Spinal cord (tissue), 10 donors: ENCODE measurements around the gene ABCB6. TPM values are rescaled to one million over a fixed set of nuclear protein-coding genes. Genes with fewer than 3 reads are reported as not detected.

Experiments
- DNase-seq, 6 donors: peaks; one replicate each; pipeline versions ENCODE4 v3.0.0 to v3.0.0-alpha.2; 2013 to 2015; ENCODE audit warnings: low spot score in 6 of 6, low read depth in 4 of 6
- H3K27ac ChIP-seq: one replicate; pipeline ENCODE4 v1.5.1; 2013; ENCODE audit warnings: low read depth, low read length, control low read depth
- H3K27me3 ChIP-seq: one replicate; pipeline ENCODE4 v1.6.1; 2013; ENCODE audit warnings: low read length; ENCODE audit not compliant: control insufficient read depth, insufficient read depth
- H3K36me3 ChIP-seq: one replicate; pipeline ENCODE4 v1.6.1; 2013; ENCODE audit warnings: low read length; ENCODE audit not compliant: control insufficient read depth, insufficient read depth
- H3K4me1 ChIP-seq: one replicate; pipeline ENCODE4 v1.6.1; 2013; ENCODE audit warnings: low read length; ENCODE audit not compliant: control insufficient read depth, insufficient read depth
- H3K4me3 ChIP-seq: one replicate; pipeline ENCODE4 v1.5.1; 2013; ENCODE audit warnings: low read depth, low read length, control low read depth
- H3K9me3 ChIP-seq: one replicate; pipeline ENCODE4 v1.6.1; 2013; ENCODE audit warnings: low read length; ENCODE audit not compliant: control insufficient read depth, insufficient read depth
- WGBS: methylation state at CpG from one replicate; pipeline ENCODE4 v1.1.5; 2013; ENCODE audit warnings: missing lambda C conversion rate; ENCODE audit not compliant: insufficient coverage; 5-methylcytosine and 5-hydroxymethylcytosine counted together
- polyA plus RNA-seq, 2 donors: library from polyadenylated mRNA; unstranded; fragments of 120-200 nt; gene quantifications; one replicate each; pipeline ENCODE4 v1.2.1, GENCODE V29; 2013; ENCODE audit not compliant: insufficient read length in 2 of 2
- total RNA-seq, 2 donors: library from RNA; depleted of rRNA in 1 of 2; stranded (reverse); fragments of 120-200 nt in 1 of 2; fragments of >200 nt in 1 of 2; gene quantifications; one replicate each; pipeline versions ENCODE4 v1.2.3 to v1.2.4, GENCODE V29; 2013 to 2014
- donor health status: healthy.

ABCB6 gene
- total and polyA plus RNA-seq, 4 donors, result 39.7 to 78.8 (median 53.9) TPM

GRCh38 chr2:219199470-219200211 is 19.1 kb downstream of the ABCB6 start:
- H3K4me1 ChIP-seq, result peaks cover 3% of the 10 kb centered on the region
- DNase-seq, result no peak
- H3K27ac ChIP-seq, result no peak overlapping the region
- H3K9me3 ChIP-seq, result no peaks in the 10 kb centered on the region
- no peaks in the 10 kb centered on the region for H3K27me3 ChIP-seq
- WGBS, result 85% methylated on average over 5 of the region's 12 CpGs
- no peaks in the 10 kb centered on the region for H3K36me3 ChIP-seq
- H3K4me3 ChIP-seq, result no peak overlapping the region

GRCh38 chr2:219198974-219199373 is 19.8 kb downstream of the ABCB6 start:
- DNase-seq, result no peak
- WGBS, result 82% methylated on average over 3 of the region's 5 CpGs

GRCh38 chr2:219197388-219197787 is 21.4 kb downstream of the ABCB6 start:
- Histone ChIP-seq H3K27me3 (no peaks in the 10 kb centered on the region), H3K9me3 (no peaks in the 10 kb centered on the region), H3K36me3 (no peaks in the 10 kb centered on the region), H3K4me1 (peaks cover 3% of the 10 kb centered on the region), H3K27ac (no peak overlapping the region), H3K4me3 (no peak overlapping the region)
- WGBS, result no CpG with 5 or more reads among the region's 1 CpG
- DNase-seq, result no peak

More at GRCh38 chr2:219198974-219199373, 19.8 kb downstream of the ABCB6 start:
- Histone ChIP-seq H3K36me3 (no peaks in the 10 kb centered on the region), H3K27me3 (no peaks in the 10 kb centered on the region), H3K4me1 (peaks cover 3% of the 10 kb centered on the region), H3K4me3 (no peak overlapping the region), H3K27ac (no peak overlapping the region), H3K9me3 (no peaks in the 10 kb centered on the region)

DNA sequence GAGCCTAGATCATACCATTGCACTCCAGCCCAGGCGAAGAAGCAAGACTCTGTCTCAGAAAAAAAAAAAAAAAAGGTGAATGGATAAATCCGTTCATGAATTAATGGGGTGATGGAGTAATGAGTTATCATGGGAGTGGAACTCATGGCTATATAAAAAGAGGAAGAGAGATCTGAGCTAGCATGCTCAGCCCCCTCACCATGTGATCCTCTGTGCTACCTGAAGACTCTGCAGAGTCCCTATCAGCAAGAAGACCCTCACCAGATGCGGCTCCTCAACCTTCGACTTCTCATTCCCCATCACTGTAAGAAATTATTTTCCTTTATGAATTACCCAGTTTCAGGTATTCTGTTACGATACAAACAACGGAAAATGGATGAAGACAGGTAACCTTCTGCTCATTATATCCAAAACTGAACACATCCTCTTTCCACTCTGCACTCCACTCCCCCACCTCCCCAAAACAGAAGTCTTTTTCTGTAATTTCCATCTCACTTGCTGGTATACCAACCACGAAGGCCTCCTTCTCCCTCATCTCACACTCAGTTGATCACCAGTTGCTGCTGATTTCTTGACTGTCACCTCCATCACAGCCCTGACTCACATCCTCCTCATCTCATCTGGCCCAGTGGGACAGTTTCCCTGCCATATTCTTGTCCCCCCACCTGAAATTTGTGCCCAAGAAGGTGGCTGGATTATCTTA is 31.9 kb downstream of the ABCB6 start:
- no peak for DNase-seq
- Histone ChIP-seq H3K27ac (no peak overlapping the region), H3K36me3 (peaks cover 24% of the 10 kb centered on the region), H3K9me3 (no peaks in the 10 kb centered on the region), H3K4me3 (no peak overlapping the region), H3K4me1 (peaks cover 7% of the 10 kb centered on the region), H3K27me3 (no peaks in the 10 kb centered on the region)
- WGBS, result 89% methylated on average over 5 of the region's 7 CpGs

- H3K9me3 ChIP-seq, result no peaks in the 10 kb centered on the region
- H3K4me1 ChIP-seq, result peaks cover 16% of the 10 kb centered on the region
- H3K36me3 ChIP-seq, result peaks cover 50% of the 10 kb centered on the region
- H3K4me3 ChIP-seq, result no peak overlapping the region
- WGBS, result 92% methylated on average over 2 of the region's 2 CpGs
- DNase-seq, result no peak
- no peak overlapping the region for H3K27ac ChIP-seq
- no peaks in the 10 kb centered on the region for H3K27me3 ChIP-seq
These were observed 34.6 kb downstream of the ABCB6 start for GRCh38 chr2:219184121-219184520.

DNA sequence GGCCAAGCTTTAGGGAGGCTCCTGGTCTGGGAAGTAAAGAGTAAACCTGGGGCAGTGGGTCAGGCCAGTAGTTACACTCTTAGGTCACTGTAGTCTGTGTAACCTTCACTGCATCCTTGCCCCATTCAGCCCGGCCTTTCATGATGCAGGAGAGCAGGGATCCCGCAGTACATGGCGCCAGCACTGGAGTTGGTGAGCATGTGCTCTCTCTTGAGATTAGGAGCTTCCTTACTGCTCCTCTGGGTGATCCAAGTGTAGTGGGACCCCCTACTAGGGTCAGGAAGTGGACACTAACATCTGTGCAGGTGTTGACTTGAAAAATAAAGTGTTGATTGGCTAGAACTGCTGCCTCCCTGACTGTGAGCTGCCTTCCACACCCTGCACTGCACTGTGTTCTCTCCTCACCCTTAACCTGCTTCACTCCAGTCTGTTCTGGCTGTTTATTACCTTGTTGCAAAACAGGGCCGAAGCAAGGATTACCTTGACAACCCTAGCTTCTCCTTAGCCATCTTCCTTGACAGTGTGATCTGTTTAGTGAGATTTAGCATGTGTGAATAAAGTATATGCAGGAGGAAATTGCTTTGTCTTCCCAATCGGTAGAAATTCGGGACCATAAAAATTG is 35.5 kb downstream of the ABCB6 start:
- 100% methylated on average over 4 of the region's 6 CpGs for WGBS
- no peaks in the 10 kb centered on the region for H3K9me3 ChIP-seq
- H3K27ac ChIP-seq, result no peak overlapping the region
- peaks cover 22% of the 10 kb centered on the region for H3K4me1 ChIP-seq
- H3K36me3 ChIP-seq, result peaks cover 50% of the 10 kb centered on the region
- no peak overlapping the region for H3K4me3 ChIP-seq
- DNase-seq, result no peak
- no peaks in the 10 kb centered on the region for H3K27me3 ChIP-seq

DNA sequence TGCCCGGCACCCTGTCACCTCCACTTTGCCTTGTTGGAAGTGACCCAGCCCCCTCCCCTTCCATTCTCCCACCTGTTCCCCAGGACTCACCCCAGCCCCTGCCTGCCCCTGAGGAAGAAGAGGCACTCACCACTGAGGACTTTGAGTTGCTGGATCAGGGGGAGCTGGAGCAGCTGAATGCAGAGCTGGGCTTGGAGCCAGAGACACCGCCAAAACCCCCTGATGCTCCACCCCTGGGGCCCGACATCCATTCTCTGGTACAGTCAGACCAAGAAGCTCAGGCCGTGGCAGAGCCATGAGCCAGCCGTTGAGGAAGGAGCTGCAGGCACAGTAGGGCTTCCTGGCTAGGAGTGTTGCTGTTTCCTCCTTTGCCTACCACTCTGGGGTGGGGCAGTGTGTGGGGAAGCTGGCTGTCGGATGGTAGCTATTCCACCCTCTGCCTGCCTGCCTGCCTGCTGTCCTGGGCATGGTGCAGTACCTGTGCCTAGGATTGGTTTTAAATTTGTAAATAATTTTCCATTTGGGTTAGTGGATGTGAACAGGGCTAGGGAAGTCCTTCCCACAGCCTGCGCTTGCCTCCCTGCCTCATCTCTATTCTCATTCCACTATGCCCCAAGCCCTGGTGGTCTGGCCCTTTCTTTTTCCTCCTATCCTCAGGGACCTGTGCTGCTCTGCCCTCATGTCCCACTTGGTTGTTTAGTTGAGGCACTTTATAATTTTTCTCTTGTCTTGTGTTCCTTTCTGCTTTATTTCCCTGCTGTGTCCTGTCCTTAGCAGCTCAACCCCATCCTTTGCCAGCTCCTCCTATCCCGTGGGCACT is 36.2 kb downstream of the ABCB6 start:
- Histone ChIP-seq H3K4me3 (no peak overlapping the region), H3K9me3 (no peaks in the 10 kb centered on the region), H3K27me3 (no peaks in the 10 kb centered on the region), H3K27ac (no peak overlapping the region), H3K4me1 (peaks cover 24% of the 10 kb centered on the region), H3K36me3 (peaks cover 50% of the 10 kb centered on the region)
- WGBS, result 53% methylated on average over 4 of the region's 8 CpGs
- no peak for DNase-seq

- H3K27me3 ChIP-seq, result no peaks in the 10 kb centered on the region
- 92% methylated on average over 4 of the region's 6 CpGs for WGBS
- H3K4me3 ChIP-seq, result no peak overlapping the region
- H3K27ac ChIP-seq, result no peak overlapping the region
- peaks cover 27% of the 10 kb centered on the region for H3K4me1 ChIP-seq
- H3K36me3 ChIP-seq, result peaks cover 50% of the 10 kb centered on the region
- H3K9me3 ChIP-seq, result no peaks in the 10 kb centered on the region
- no peak for DNase-seq
These were observed 37.2 kb downstream of the ABCB6 start for GRCh38 chr2:219181531-219181930.

DNA sequence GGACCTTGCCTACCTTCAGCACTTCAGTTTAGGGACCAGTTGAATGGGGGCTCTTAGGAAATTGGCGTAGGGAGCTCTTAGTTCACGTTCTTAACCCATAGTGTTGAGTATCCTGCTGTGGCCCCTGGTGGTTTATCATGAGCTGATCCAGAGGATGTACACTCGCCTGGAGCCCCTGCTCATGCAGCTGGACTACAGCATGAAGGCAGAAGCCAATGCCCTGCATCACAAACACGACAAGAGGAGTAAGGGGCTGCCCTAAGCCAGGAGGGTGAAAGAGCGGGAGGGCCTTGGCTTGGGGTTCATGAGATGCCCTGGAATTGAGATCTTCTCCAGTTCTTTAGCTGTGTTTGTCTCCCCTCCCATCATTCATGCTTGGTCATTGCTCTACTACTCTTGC is 37.8 kb downstream of the ABCB6 start:
- DNase-seq, result no peak
- no peaks in the 10 kb centered on the region for H3K9me3 ChIP-seq
- H3K27ac ChIP-seq, result no peak overlapping the region
- H3K4me3 ChIP-seq, result no peak overlapping the region
- H3K27me3 ChIP-seq, result no peaks in the 10 kb centered on the region
- H3K4me1 ChIP-seq, result peaks cover 32% of the 10 kb centered on the region
- 85% methylated on average over 4 of the region's 5 CpGs for WGBS
- H3K36me3 ChIP-seq, result peaks cover 50% of the 10 kb centered on the region
